ENCODE measurements around the gene MTHFS.
A peak's percentile ranks its signal among the peaks of the same experiment; 100 is the strongest.
"Not testable (repeated sequence)": the region's sequence is repeated elsewhere in the genome, so short reads cannot be mapped to it uniquely, and the experiment has no call there.

MTHFS gene

DNA sequence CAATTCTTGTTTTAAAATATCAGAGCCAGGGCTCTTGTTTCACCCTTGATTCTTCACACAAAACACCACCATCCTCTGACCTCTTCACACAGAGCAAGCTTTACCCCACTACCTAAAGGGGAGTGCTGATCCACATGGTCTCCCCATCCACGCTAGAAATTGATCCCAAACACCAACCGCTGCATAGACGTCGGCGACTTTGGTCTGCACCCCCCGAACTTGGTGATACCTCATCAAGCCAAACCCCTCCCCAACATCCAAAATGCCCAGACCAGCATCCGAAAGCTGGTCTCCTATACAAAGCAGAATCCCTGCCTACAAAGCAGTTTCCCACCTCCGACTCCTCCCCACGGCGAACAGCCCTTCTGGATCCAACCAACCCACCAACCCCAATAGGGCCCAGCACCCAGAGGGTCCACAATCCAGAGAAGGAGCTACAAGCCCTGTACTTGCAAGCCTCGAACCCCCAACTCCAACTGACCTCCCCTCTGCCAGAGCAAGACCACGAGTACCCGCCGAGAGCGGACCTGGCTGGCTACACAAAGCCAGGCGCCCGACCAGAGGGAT is 25.8 kb upstream of the MTHFS start:
- no peak for TF ChIP-seq CTCF (conservative IDR thresholded peaks at IDR 0.05)
- peak overlapping the region; percentile 100 for H3K27ac ChIP-seq

DNA sequence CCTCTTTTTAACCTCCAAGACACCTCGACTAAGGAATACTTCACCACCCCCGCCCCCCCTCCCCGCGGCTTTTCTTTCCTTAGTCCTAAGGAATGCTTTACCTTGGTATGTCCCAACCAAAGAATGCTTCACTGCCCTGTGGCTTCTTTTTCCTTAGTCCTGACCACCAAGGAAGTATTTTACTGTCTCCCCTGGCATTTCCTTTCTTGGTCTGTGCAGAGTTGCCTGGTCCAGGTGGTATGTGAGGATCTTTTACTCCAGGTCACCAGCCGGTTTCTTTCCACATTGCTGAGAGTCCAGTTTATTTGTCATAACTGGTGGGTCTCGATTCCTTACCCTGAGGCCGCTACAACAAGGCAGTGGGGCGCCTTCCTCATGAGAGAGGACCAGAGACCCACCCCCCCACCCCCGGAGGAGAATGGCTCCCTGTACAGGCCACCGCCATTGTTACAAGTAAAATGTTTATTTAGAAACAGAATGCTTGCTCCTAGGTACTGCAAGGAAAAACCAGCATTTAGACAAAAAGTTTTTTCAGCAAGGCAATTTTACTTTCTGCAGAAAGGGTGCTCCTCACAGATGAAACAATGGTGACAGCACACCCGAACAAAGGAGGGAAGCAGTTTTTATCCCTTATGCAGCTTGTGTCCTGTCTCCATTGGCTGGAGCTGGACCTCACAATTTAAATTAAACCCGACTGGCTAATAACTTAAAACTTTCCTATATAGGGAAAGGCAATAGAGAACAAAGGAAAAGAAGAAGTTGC is 23.1 kb upstream of the MTHFS start:
- H3K27ac ChIP-seq, result no peak overlapping the region
- no peak for TF ChIP-seq CTCF (conservative IDR thresholded peaks at IDR 0.05)

DNA sequence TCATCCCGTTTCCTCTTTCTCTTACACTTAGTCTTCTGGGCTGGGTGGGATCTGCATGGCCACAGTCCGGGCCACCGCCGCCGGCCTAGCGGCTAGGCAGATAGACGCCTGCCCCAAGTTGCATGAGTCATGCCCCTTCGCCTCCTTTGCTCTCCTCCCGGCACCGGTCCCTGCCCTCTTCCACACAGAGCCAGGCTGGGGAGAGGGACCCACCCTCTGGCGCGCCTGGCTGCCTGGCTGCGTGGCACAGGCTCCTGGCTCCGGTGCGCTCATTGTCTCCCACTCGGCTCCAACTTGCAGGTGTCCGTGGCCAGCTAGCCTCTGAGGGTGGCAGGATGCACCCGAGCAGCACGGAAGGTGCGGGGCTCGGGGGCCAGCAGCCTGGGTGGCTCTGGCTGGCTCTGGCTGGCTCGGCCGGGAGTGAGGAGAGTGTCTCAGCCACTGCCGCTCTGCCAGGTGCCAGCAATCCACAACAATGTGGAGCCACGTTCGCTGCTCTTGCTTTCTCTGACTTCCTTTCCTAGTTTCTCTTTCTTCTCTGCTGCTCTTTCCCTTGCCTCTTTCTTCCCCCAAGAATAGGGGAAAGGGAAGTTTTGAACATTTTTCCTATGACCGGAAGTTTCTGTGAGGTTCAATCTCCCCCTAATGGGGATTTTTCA is 22.4 kb upstream of the MTHFS start:
- H3K27ac ChIP-seq, result no peak overlapping the region
- TF ChIP-seq CTCF (conservative IDR thresholded peaks at IDR 0.05), result no peak

DNA sequence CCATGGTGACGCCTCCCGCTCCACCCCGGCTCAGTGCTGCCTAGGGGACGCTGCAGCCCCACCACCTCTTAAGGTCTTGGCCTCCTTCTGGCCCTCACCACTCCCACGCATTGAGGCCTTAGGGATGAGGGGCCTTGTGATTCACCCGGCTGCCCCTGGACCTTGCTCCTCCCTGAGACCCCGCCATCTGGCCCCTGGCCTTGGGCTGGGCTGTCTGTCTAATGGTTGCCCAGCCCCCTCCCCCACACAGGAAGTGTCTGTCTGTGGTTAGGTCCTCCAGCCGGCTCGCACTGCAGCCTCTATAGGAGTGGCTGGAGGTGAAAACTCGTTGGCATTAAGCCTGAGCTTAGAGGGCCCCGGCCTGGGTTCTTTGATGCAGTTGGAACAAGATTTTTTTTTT is 21.5 kb upstream of the MTHFS start:
- TF ChIP-seq CTCF (conservative IDR thresholded peaks at IDR 0.05), result no peak
- H3K27ac ChIP-seq, result no peak overlapping the region

DNA sequence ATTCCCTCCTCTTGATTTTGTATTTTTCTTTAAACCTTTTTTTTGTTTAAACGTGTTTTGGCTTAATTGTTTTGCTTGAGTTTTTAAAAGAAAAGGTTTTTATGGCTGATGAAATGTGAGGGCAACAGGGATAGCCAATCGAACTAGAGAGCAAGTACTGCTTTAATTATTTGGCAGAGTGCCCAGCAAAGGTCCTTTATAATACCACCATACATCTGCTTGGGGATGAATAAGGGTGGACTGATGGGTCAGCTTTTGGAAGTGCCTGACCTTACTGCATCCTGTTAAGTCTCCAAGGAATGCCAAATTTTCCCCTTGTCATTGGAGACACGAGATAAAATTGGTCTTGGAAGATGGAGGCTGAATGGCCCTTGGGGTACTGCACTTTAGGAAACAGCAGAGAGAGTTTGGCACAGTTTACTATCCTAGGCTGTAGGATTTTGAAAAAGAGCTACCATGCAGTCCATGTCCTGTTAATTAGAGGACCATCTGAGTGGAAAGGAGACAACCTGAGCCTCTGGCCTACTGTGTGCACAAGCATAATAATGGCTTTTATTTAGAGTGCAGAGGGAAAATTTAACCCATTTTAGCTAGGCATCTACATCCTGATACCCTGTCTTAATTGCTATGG is 19.8 kb upstream of the MTHFS start:
- no peak overlapping the region for H3K27ac ChIP-seq
- TF ChIP-seq CTCF (conservative IDR thresholded peaks at IDR 0.05), result no peak

DNA sequence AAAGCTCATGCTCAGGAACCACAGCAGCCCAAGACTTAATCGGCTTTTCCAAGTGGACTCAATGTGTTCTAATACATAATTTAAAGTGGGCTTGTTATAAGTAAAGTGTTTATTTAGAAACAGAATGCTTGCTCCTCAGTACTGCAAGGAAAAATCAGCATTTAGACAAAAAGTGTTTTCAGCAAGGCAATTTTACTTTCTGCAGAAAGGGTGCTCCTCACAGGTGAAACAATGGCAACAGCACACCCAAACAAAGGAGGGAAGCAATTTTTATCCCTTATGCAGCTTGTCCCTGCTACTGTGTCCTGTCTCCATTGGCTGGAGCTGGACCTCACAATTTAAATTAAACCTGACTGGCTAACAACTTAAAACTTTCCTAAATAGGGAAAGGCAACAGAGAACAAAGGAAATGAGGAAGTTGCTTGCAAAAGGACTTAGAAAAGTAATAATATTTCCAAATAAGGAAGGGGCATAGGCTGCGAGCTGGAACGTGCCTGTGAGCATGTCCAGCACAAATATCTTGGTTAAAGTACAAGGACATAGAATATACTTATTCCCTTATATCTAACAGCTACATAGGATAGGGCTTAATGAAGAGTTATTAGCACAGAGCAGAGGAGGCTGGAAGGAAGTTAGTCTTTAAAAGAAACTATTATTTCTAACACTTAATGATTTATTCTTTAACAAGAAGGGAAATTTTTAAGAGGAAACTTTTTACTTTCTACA is 19.1 kb upstream of the MTHFS start:
- not testable (repeated sequence) for H3K27ac ChIP-seq

- no peak overlapping the region for H3K27ac ChIP-seq
- TF ChIP-seq CTCF (conservative IDR thresholded peaks at IDR 0.05), result no peak
Observed at GRCh38 chr15:79914728-79915127, 17.9 kb upstream of the MTHFS start.

DNA sequence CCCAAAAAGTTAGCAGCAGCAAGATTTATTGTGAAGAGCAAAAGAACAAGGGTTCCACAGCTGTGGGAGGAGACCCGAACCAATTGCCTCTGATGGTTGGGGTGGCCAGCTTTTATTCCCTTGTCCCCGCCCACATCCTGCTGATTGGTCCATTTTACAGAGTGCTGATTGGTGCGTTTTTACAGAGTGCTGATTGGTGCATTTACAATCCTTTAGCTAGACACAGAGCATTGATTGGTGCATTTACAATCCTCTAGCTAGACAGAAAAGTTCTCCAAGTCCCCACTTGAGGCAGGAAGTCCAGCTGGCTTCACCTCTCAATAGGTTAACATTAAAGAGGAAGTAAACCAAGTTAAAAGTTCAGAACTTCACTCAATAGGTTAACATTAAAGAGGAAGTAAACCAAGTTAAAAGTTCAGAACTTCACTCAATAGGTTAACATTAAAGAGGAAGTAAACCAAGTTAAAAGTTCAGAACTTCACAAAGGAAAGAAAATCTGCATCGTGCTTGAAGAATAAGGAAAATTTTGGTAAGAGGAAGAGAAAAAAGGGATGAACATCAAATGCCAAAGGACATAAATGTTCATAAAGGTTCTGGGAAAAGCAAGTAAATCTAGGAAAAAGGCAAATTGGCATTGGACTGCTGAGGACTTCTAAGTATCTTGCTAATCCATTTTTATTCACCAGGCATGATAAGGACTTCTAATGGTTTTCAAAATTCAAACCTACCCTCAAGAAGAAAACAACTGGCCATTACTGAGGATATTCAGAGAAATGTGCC is 12.9 kb upstream of the MTHFS start:
- not testable (repeated sequence) for H3K27ac ChIP-seq

Data from VCaP (cell line).